ENCODE measurements around the gene SPO11. TPM values are rescaled to one million over a fixed set of nuclear protein-coding genes. Genes with fewer than 3 reads are reported as not detected.

The SPO11 gene
- total RNA-seq, 4 donors from 2014 or later: not detected

DNA sequence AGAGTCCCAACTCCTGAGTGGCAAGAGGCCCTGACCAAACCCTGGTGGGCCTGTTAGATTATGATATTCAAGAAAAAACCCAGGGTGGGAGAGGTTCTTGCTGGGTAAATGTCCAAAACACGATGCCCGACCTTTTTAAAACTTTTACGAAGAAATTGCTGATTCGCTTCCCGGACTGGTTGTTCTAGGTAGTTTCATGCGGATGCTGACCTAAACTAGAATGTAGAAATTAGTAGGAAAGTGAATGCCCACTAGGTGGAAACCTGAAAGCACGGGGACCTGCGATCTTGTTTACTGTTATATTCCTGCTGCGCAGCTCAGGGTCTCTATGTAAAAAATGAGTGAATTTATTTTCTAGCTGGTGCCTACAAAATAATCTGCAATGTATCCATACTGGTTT lies 23.7 kb downstream of the SPO11 start:
- TF ChIP-seq, protein P1, sequence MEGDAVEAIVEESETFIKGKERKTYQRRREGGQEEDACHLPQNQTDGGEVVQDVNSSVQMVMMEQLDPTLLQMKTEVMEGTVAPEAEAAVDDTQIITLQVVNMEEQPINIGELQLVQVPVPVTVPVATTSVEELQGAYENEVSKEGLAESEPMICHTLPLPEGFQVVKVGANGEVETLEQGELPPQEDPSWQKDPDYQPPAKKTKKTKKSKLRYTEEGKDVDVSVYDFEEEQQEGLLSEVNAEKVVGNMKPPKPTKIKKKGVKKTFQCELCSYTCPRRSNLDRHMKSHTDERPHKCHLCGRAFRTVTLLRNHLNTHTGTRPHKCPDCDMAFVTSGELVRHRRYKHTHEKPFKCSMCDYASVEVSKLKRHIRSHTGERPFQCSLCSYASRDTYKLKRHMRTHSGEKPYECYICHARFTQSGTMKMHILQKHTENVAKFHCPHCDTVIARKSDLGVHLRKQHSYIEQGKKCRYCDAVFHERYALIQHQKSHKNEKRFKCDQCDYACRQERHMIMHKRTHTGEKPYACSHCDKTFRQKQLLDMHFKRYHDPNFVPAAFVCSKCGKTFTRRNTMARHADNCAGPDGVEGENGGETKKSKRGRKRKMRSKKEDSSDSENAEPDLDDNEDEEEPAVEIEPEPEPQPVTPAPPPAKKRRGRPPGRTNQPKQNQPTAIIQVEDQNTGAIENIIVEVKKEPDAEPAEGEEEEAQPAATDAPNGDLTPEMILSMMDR (IDR thresholded peaks at IDR 0.05; ENCODE audit: low read depth): no peak

DNA sequence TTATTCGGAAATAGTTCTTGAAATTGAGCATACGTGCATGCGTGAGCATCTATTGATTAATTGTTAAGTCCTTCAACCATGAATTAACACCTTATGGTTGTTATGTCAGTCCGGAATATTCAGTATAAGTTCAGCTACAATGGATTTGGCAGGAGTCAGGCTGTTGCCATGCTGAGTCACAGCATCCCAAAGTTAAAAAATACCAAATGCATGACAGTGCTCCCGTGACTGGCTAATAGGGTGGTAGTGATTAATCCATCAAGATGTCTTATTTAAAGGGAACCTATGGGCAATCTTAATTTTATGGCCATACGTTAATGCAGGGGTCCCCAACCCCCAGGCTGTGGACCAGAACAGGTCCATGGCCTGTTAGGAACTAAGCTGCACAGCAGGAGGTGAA lies 31.9 kb downstream of the SPO11 start:
- TF ChIP-seq, protein P1 (IDR thresholded peaks at IDR 0.05; ENCODE audit: low read depth): no peak

DNA sequence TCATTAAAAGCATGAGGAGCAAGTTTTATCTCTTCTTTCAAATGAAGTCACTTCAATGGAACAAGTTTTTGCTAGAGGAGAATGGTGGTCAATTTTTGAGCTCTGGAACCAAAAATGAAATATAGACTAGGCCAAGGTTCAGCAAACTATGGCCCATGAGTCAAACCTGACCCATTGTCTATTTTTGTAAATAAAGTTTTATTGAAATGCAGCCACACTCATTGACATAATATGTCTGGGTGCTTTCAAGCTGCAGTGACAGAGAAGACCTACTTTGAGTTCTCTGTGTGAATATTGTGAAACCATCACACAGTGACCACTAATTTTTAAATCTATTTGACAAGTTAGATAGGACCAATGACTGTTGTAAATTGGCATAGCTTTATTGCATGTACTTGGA lies 34.8 kb downstream of the SPO11 start:
- TF ChIP-seq, protein P1 (IDR thresholded peaks at IDR 0.05; ENCODE audit: low read depth): no peak

DNA sequence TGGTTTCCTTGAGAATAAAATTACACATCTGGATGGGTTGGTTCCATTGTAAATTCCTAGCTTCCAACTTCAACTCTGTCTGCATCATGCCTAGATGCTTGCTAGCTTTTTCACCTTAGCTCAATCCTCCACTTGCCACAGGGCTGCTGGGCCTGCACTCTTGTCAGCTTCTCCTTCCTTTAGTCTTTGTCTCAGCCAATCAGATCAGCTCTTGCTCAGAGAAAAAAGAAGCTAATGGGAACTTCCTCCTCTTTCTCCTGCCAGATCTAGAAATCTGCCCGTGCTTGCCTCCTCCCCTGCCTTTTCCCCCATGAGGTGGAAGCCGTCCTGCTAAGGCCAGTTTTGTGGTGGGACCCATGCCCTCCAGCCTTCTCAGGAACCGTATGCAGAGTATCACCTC lies 40.0 kb downstream of the SPO11 start:
- TF ChIP-seq, protein P1 (IDR thresholded peaks at IDR 0.05; ENCODE audit: low read depth): no peak

DNA sequence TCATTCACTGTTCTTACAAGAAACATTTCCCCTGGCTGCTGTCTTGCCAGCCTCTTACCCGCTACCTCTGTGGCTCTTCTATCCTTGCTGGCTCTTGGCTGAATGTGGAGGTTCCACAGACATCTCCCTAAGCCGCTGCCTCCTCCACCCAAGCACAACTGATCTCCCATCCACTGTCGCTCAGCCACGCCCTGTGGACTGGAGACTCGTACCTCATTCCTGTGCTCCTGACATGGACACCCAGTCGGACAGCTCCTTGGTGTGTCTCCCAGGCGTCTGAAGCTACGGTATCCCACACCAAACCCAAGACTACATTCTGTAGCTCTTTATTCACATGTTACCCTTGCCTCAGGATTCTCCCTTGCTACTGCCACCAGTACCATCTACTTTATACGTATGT lies 40.7 kb downstream of the SPO11 start:
- TF ChIP-seq, protein P1 (IDR thresholded peaks at IDR 0.05; ENCODE audit: low read depth): no peak

DNA sequence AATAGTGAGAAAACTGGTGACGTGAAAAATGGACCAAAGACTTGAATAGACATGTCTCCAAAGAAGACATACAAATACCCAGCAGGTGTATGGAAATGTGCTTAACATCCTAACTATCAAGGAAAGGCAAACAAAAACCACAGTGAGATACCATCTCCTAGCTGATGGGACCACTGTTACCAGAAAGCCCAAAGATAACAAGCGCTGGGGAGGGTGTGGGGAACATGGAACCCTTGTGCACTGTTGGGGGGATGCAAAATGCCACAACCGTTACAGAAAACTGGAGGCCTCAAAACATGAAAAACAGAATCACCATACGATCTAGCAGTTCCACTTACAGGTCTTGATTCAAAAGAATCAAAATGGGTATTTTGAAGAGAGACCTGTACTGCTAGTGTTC lies 41.8 kb downstream of the SPO11 start:
- TF ChIP-seq, protein P1 (IDR thresholded peaks at IDR 0.05; ENCODE audit: low read depth): no peak

DNA sequence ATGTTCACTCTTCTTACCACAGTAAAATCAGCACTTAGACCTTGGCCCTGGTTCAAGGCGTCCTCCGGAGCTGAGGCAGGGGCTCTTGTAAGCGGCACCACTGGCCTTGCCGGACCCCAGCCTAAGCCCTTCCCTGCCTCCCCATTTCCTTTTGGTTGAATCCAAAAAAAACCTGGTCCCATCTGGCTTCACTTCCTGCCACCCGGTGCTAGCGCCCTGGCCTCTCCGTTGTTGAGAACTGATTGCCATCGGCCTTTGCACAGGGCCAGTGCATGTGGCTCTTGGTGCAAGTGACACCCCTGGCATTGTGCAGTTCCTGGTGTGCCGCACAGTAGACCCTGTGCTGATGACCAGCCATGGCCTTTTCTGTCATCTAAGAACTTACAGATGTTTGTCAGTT lies 42.6 kb downstream of the SPO11 start:
- TF ChIP-seq, protein P1 (IDR thresholded peaks at IDR 0.05; ENCODE audit: low read depth): no peak

Measured in subcutaneous adipose tissue (tissue), 4 donors.